SK-N-SH (cell line): Measurements from ENCODE around the gene MAP10. TPM values are rescaled to one million over a fixed set of nuclear protein-coding genes. Genes with fewer than 3 reads are reported as not detected.

Experiments
- CTCF ChIA-PET: fragments of 300-600, 350-600 bp; formaldehyde crosslinking; extraction: SDS; loops from one replicate; lab custom pipeline; 2021; lab: Yijun Ruan, JAX
- POLR2A ChIA-PET: fragments of 350-600 bp; sonication (Branson Sonifier 250); formaldehyde crosslinking; extraction: SDS; loops from one replicate; lab custom pipeline; 2020; ENCODE audit warnings: antibody characterized with exemption, inconsistent platforms; lab: Yijun Ruan, JAX
- DNase-seq: peaks from one replicate; pipeline ENCODE4 v3.0.0; 2012
- H2AFZ ChIP-seq: fragments of 200-600 bp; sonication (generic); 2 replicates; pipeline ENCODE4 v1.8.1; 2016; ENCODE audit warnings: antibody characterized with exemption, mild to moderate bottlenecking, low read depth
- H3F3A ChIP-seq: fragments of 200-600 bp; sonication (generic); replicated peaks from 2 replicates; pipeline ENCODE3; 2016; ENCODE audit warnings: antibody characterized with exemption, mild to moderate bottlenecking; ENCODE audit not compliant: insufficient read depth
- H3K27ac ChIP-seq, 2 experiments: fragments of 200-500 bp in 1 of 2; fragments of 200-600 bp in 1 of 2; sonication (Bioruptor generic) in 1 of 2; sonication (generic), shearing (Covaris generic) in 1 of 2; 2 replicates each; pipeline versions ENCODE4 v1.5.1 to v1.6.1; 2014 to 2016; ENCODE audit warnings: low read depth in 2 of 2, inconsistent platforms in 1 of 2, low read length in 1 of 2, mild to moderate bottlenecking in 1 of 2, mixed read lengths in 1 of 2
- H3K27me3 ChIP-seq: fragments of 200-600 bp; sonication (generic), shearing (Covaris generic); 2 replicates; pipeline ENCODE4 v1.6.1; 2016; ENCODE audit warnings: mixed run types; ENCODE audit not compliant: insufficient read depth
- H3K36me3 ChIP-seq, 2 experiments: fragments of 200-500 bp in 1 of 2; fragments of 200-600 bp in 1 of 2; sonication (Bioruptor generic) in 1 of 2; sonication (generic) in 1 of 2; replicated peaks in 1 of 2; 2 replicates each; pipeline versions ENCODE3 to v1.5.1; 2014 to 2016; ENCODE audit warnings: low read length in 1 of 2, mild to moderate bottlenecking in 1 of 2; ENCODE audit not compliant: insufficient read depth in 2 of 2, control insufficient read depth in 1 of 2
- H3K4me1 ChIP-seq, 2 experiments: fragments of 200-500 bp in 1 of 2; fragments of 200-600 bp in 1 of 2; sonication (Bioruptor generic) in 1 of 2; sonication (generic), shearing (Covaris generic) in 1 of 2; 2 replicates each; pipeline versions ENCODE4 v1.5.1 to v1.6.1; 2014 to 2016; ENCODE audit warnings: low read depth in 1 of 2, low read length in 1 of 2, mixed run types in 1 of 2; ENCODE audit not compliant: insufficient read depth in 2 of 2, control insufficient read depth in 1 of 2
- H3K4me2 ChIP-seq: fragments of 200-600 bp; sonication (generic), shearing (Covaris generic); 2 replicates; pipeline ENCODE4 v1.6.1; 2017; ENCODE audit warnings: mixed run types
- H3K4me3 ChIP-seq, 2 experiments: fragments of 200-500 bp in 1 of 2; fragments of 200-600 bp in 1 of 2; sonication (Bioruptor generic) in 1 of 2; sonication (generic), shearing (Covaris generic) in 1 of 2; 2 replicates each; pipeline versions ENCODE4 v1.5.1 to v1.8.1; 2014 to 2016; ENCODE audit warnings: low read depth in 2 of 2, inconsistent platforms in 1 of 2, low read length in 1 of 2, mild to moderate bottlenecking in 1 of 2, mixed read lengths in 1 of 2, moderate library complexity in 1 of 2
- H3K79me2 ChIP-seq: fragments of 200-600 bp; sonication (generic); 2 replicates; pipeline ENCODE4 v1.8.1; 2017; ENCODE audit warnings: mild to moderate bottlenecking; ENCODE audit not compliant: insufficient read depth
- H3K9ac ChIP-seq: fragments of 200-600 bp; sonication (generic); 2 replicates; pipeline ENCODE4 v1.6.1; 2017; ENCODE audit warnings: mixed run types
- H3K9me2 ChIP-seq: fragments of 200-600 bp; sonication (generic); 2 replicates; pipeline ENCODE4 v1.6.1; 2017; ENCODE audit warnings: mixed run types
- H3K9me3 ChIP-seq: fragments of 200-600 bp; sonication (generic); 2 replicates; pipeline ENCODE4 v1.6.1; 2017; ENCODE audit warnings: mixed run types, mild to moderate bottlenecking, moderate library complexity
- H4K20me1 ChIP-seq: fragments of 200-600 bp; sonication (generic); 2 replicates; pipeline ENCODE4 v1.6.1; 2017; ENCODE audit warnings: mild to moderate bottlenecking, mixed run types; ENCODE audit not compliant: insufficient read depth
- EP300 ChIP-seq, 2 experiments: IDR thresholded peaks; 2 replicates each; pipeline versions ENCODE4 v1.4.0 to v1.6.1; 2012; ENCODE audit warnings: borderline replicate concordance in 1 of 2, low read depth in 1 of 2, low read length in 1 of 2
- EZH2phosphoT487 ChIP-seq: fragments of 200-600 bp; sonication (generic); IDR thresholded peaks from 2 replicates; pipeline ENCODE4 v1.6.1; 2017; ENCODE audit warnings: low read depth, mixed run types, mild to moderate bottlenecking, antibody characterized with exemption, moderate library complexity, borderline replicate concordance
- FOSL2 ChIP-seq: IDR thresholded peaks from 2 replicates; pipeline ENCODE4 v1.4.0; 2012; ENCODE audit warnings: low read depth, mild to moderate bottlenecking, moderate library complexity, borderline replicate concordance
- FOXM1 ChIP-seq: IDR thresholded peaks from 2 replicates; pipeline ENCODE4 v1.4.0; 2012; ENCODE audit warnings: low read depth, mild to moderate bottlenecking
- GABPA ChIP-seq: IDR thresholded peaks from 2 replicates; pipeline ENCODE4 v1.4.0; 2012; ENCODE audit warnings: low read depth, mild to moderate bottlenecking
- GATA2 ChIP-seq: sonication (generic); formaldehyde crosslinking; IDR thresholded peaks from 2 replicates; pipeline ENCODE4 v1.5.0; 2020; ENCODE audit warnings: mild to moderate bottlenecking, missing genetic modification reagents
- JUND ChIP-seq: IDR thresholded peaks from 2 replicates; pipeline ENCODE4 v1.4.0; 2012
- MEF2A ChIP-seq: IDR thresholded peaks from 2 replicates; pipeline ENCODE4 v1.4.0; 2012; ENCODE audit warnings: low read depth, borderline replicate concordance
- MXI1 ChIP-seq: IDR thresholded peaks from 2 replicates; pipeline ENCODE4 v1.6.1; 2012; ENCODE audit warnings: mild to moderate bottlenecking, low read depth, low read length, improper control_type of control experiment
- NRF1 ChIP-seq: IDR thresholded peaks from 2 replicates; pipeline ENCODE4 v1.6.1; 2012; ENCODE audit warnings: low read depth, mild to moderate bottlenecking, low read length
- SMC3 ChIP-seq: IDR thresholded peaks from 2 replicates; pipeline ENCODE4 v1.6.1; 2012; ENCODE audit warnings: low read depth, low read length, improper control_type of control experiment
- TEAD4 ChIP-seq: IDR thresholded peaks from 2 replicates; pipeline ENCODE4 v1.4.0; 2012; ENCODE audit warnings: mild to moderate bottlenecking, borderline replicate concordance; ENCODE audit not compliant: insufficient read depth
- WGBS: methylation state at CpG from one replicate; pipeline ENCODE4 v1.1.6; 2017; ENCODE audit warnings: low lambda C conversion rate; 5-methylcytosine and 5-hydroxymethylcytosine counted together
- polyA plus RNA-seq, 3 experiments: library from polyadenylated mRNA; depleted of rRNA; stranded (reverse); fragments of >200 nt; gene quantifications; 2 replicates each; pipeline ENCODE4 v1.2.3, GENCODE V29; 2012
- TF ChIP-seq, protein P1 (sequence below): IDR thresholded peaks from 2 replicates; pipeline ENCODE4; 2012
- TF ChIP-seq, protein P2 (sequence below): IDR thresholded peaks from 2 replicates; pipeline ENCODE4 v1.4.0; 2012; ENCODE audit warnings: low read depth
- TF ChIP-seq, protein P3 (sequence below): IDR thresholded peaks from 2 replicates; pipeline ENCODE4 v1.6.1; 2012; ENCODE audit warnings: mild to moderate bottlenecking, low read depth, low read length, moderate library complexity
- TF ChIP-seq, protein P4 (sequence below): IDR thresholded peaks from 2 replicates; pipeline ENCODE4 v1.4.0; 2012; ENCODE audit warnings: low read depth, borderline replicate concordance
- TF ChIP-seq, protein P5 (sequence below): fragments of 200-600 bp; sonication (generic); IDR thresholded peaks from 2 replicates; pipeline ENCODE4 v1.6.1; 2017; ENCODE audit warnings: antibody characterized with exemption, mild to moderate bottlenecking, moderate library complexity

Gene MAP10
- polyA plus RNA-seq, 1 of the 3 experiments (the other 2 are of a cell fraction): 0.43 TPM

DNA sequence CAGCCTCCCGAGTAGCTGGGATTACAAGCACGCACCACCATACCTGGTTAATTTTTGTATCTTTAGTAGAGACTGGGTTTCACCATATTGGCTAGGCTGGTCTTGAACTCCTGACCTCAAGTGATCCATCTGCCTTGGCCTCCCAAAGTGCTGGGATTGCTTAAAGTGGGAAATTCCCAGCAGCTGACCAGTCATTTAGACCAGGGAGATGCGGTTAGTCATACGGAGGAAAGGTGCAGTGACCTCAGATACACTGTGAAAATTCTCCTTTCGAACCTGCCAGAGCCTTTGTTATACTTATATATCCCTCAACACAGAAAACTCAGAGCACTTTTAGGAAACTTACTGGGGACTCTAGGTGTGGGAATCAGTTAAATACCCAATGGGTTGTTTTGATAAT lies 39.6 kb downstream of the MAP10 start:
- H3K27ac ChIP-seq: no peak overlapping the region
- H3K9me2 ChIP-seq: no peaks in the 10 kb centered on the region
- no peak overlapping the region for H3K4me2 ChIP-seq
- H3K27me3 ChIP-seq: no peaks in the 10 kb centered on the region
- no peaks in the 10 kb centered on the region for H3K4me1 ChIP-seq
- H3K36me3 ChIP-seq: no peaks in the 10 kb centered on the region
- no peak for DNase-seq
- WGBS: 65% methylated on average over 5 of the region's 5 CpGs
- no peak overlapping the region for H3K9ac ChIP-seq
- H4K20me1 ChIP-seq: no peaks in the 10 kb centered on the region
- H3F3A ChIP-seq: no peaks in the 10 kb centered on the region
- ChIA-PET POLR2A (no interaction called here), CTCF (interaction anchor here (0.6 to 1.9 kb wide), 3 partner anchors 35 to 229 kb away, joined by 3 to 5 read pairs (median 4); no protein-coding TSS in a partner anchor)
- H3K9me3 ChIP-seq: no peaks in the 10 kb centered on the region
- no peak for TF ChIP-seq TEAD4
- TF ChIP-seq, protein P1, sequence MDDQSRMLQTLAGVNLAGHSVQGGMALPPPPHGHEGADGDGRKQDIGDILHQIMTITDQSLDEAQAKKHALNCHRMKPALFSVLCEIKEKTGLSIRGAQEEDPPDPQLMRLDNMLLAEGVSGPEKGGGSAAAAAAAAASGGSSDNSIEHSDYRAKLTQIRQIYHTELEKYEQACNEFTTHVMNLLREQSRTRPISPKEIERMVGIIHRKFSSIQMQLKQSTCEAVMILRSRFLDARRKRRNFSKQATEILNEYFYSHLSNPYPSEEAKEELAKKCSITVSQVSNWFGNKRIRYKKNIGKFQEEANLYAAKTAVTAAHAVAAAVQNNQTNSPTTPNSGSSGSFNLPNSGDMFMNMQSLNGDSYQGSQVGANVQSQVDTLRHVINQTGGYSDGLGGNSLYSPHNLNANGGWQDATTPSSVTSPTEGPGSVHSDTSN: no peak
- no peak for TF ChIP-seq NRF1
- TF ChIP-seq, protein P2, sequence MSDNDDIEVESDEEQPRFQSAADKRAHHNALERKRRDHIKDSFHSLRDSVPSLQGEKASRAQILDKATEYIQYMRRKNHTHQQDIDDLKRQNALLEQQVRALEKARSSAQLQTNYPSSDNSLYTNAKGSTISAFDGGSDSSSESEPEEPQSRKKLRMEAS: no peak
- TF ChIP-seq, protein P3, sequence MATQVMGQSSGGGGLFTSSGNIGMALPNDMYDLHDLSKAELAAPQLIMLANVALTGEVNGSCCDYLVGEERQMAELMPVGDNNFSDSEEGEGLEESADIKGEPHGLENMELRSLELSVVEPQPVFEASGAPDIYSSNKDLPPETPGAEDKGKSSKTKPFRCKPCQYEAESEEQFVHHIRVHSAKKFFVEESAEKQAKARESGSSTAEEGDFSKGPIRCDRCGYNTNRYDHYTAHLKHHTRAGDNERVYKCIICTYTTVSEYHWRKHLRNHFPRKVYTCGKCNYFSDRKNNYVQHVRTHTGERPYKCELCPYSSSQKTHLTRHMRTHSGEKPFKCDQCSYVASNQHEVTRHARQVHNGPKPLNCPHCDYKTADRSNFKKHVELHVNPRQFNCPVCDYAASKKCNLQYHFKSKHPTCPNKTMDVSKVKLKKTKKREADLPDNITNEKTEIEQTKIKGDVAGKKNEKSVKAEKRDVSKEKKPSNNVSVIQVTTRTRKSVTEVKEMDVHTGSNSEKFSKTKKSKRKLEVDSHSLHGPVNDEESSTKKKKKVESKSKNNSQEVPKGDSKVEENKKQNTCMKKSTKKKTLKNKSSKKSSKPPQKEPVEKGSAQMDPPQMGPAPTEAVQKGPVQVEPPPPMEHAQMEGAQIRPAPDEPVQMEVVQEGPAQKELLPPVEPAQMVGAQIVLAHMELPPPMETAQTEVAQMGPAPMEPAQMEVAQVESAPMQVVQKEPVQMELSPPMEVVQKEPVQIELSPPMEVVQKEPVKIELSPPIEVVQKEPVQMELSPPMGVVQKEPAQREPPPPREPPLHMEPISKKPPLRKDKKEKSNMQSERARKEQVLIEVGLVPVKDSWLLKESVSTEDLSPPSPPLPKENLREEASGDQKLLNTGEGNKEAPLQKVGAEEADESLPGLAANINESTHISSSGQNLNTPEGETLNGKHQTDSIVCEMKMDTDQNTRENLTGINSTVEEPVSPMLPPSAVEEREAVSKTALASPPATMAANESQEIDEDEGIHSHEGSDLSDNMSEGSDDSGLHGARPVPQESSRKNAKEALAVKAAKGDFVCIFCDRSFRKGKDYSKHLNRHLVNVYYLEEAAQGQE: no peak
- no peak for TF ChIP-seq JUND
- TF ChIP-seq MEF2A: no peak
- TF ChIP-seq EZH2phosphoT487: no peak
- no peak for TF ChIP-seq MXI1
- TF ChIP-seq EP300 (IDR thresholded peaks at IDR 0.05; ENCODE audit: borderline replicate concordance in 1 of 2, low read depth in 1 of 2, low read length in 1 of 2): no peak
- TF ChIP-seq FOSL2: no peak
- TF ChIP-seq SMC3: no peak
- TF ChIP-seq FOXM1: no peak
- no peak for TF ChIP-seq GATA2 (CRISPR knock-in tag)
- no peak for TF ChIP-seq GABPA
- TF ChIP-seq, protein P4, sequence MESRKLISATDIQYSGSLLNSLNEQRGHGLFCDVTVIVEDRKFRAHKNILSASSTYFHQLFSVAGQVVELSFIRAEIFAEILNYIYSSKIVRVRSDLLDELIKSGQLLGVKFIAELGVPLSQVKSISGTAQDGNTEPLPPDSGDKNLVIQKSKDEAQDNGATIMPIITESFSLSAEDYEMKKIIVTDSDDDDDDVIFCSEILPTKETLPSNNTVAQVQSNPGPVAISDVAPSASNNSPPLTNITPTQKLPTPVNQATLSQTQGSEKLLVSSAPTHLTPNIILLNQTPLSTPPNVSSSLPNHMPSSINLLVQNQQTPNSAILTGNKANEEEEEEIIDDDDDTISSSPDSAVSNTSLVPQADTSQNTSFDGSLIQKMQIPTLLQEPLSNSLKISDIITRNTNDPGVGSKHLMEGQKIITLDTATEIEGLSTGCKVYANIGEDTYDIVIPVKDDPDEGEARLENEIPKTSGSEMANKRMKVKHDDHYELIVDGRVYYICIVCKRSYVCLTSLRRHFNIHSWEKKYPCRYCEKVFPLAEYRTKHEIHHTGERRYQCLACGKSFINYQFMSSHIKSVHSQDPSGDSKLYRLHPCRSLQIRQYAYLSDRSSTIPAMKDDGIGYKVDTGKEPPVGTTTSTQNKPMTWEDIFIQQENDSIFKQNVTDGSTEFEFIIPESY: no peak
- TF ChIP-seq, protein P5, sequence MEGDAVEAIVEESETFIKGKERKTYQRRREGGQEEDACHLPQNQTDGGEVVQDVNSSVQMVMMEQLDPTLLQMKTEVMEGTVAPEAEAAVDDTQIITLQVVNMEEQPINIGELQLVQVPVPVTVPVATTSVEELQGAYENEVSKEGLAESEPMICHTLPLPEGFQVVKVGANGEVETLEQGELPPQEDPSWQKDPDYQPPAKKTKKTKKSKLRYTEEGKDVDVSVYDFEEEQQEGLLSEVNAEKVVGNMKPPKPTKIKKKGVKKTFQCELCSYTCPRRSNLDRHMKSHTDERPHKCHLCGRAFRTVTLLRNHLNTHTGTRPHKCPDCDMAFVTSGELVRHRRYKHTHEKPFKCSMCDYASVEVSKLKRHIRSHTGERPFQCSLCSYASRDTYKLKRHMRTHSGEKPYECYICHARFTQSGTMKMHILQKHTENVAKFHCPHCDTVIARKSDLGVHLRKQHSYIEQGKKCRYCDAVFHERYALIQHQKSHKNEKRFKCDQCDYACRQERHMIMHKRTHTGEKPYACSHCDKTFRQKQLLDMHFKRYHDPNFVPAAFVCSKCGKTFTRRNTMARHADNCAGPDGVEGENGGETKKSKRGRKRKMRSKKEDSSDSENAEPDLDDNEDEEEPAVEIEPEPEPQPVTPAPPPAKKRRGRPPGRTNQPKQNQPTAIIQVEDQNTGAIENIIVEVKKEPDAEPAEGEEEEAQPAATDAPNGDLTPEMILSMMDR: no peak
- H2AFZ ChIP-seq: no peak overlapping the region
- H3K79me2 ChIP-seq: no peaks in the 10 kb centered on the region
- H3K4me3 ChIP-seq: no peak overlapping the region
